GM18858 (cell line): Measurements from ENCODE around the gene FARP1.

Source experiments
- ATAC-seq: cut with Tn5 transposase; IDR thresholded peaks from one replicate; pipeline ENCODE4 v1.9.1; 2021; ENCODE audit not compliant: unreplicated experiment

The FARP1 gene, protein sequence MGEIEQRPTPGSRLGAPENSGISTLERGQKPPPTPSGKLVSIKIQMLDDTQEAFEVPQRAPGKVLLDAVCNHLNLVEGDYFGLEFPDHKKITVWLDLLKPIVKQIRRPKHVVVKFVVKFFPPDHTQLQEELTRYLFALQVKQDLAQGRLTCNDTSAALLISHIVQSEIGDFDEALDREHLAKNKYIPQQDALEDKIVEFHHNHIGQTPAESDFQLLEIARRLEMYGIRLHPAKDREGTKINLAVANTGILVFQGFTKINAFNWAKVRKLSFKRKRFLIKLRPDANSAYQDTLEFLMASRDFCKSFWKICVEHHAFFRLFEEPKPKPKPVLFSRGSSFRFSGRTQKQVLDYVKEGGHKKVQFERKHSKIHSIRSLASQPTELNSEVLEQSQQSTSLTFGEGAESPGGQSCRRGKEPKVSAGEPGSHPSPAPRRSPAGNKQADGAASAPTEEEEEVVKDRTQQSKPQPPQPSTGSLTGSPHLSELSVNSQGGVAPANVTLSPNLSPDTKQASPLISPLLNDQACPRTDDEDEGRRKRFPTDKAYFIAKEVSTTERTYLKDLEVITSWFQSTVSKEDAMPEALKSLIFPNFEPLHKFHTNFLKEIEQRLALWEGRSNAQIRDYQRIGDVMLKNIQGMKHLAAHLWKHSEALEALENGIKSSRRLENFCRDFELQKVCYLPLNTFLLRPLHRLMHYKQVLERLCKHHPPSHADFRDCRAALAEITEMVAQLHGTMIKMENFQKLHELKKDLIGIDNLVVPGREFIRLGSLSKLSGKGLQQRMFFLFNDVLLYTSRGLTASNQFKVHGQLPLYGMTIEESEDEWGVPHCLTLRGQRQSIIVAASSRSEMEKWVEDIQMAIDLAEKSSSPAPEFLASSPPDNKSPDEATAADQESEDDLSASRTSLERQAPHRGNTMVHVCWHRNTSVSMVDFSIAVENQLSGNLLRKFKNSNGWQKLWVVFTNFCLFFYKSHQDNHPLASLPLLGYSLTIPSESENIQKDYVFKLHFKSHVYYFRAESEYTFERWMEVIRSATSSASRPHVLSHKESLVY

DNA sequence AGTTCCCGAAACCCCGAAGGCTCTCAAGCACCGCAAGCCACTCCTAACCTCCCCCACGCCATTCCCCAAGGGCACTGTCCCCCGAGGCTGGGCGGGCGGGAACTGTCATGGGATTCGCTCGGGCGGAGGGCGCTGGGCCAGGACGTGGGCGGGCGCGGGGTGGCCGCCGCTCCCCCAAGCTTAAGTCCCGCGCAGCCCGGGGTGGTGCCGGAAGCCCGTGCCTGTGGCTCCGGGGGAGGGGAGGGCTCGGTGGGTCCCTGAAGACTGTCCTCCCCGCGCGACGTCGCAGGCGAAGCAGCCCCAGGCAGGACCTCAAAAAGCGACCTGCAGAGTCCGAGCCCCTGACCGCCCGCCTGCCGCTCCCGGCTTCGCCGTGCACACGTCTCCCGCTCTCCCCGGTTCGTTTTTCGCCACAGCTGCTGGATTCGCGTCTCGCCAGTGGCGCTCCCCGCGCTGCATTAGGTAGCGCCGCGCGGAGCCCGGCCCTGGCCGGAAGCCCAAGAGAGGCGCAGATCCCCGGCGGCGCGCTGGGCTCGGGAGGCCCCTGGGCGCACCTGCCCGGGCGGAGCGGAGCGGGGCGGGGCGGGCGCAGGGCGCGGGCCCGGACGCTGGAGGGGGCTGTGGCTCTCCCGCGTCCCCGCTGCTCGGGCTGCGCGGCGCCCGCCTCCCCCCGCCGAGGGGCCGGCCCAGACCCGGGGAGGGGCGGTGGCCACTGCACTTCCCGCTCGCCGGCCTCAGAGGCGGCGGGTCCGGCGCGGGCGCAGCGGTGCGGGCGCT lies at the start of gene FARP1:
TSS of gene FARP1 (plus strand) at position 715 of the 777 bp plus-strand sequence. CDS start 70,149 bp downstream, outside the sequence.
- peak; percentile 73 for ATAC-seq

- ATAC-seq = no peak
Observed at GRCh38 chr13:98094678-98095266, 48.1 kb upstream of the FARP1 start.

DNA sequence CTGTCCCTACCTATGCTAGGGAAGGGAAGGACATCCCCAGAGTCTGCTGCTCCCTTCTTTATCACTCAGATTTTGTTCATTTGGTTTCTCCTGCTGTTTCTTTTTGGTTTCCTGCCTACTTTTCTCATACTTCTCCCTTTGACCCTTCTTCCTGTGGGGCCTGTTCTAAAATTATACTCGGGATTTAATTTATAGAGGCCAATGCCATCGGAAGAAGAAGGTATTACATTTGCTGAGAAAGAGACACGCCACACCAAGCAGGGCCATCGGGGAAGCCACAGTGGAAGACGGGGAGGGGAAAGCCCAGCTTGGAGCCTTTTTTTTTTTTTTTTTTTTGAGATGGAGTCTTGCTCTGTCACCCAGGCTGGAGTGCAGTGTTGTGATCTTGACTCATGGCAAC lies 46.8 kb upstream of the FARP1 start:
- no peak for ATAC-seq

GRCh38 chr13:98097749-98098148 lies 45.1 kb upstream of the FARP1 start:
- no peak for ATAC-seq

DNA sequence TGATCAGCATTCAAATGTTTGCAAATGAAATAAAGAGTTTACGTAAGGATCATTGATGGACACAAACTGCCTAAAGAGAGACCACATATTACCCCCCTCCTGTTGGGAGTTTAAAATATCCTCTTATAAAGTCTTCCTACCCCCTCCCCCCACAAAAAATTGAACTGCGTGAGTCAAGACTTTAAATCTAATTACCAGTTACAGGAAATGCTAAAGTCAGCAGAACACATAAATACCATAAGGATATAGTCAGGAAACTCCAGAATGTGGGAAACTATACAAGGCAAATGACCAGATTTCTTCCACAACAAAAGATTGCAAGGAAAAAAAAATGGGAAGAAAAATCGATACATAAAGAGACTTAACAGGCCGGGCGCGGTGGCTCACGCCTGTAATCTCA lies 44.4 kb upstream of the FARP1 start:
- no peak for ATAC-seq

- no peak for ATAC-seq
Observed at GRCh38 chr13:98099627-98100026, 43.3 kb upstream of the FARP1 start.

DNA sequence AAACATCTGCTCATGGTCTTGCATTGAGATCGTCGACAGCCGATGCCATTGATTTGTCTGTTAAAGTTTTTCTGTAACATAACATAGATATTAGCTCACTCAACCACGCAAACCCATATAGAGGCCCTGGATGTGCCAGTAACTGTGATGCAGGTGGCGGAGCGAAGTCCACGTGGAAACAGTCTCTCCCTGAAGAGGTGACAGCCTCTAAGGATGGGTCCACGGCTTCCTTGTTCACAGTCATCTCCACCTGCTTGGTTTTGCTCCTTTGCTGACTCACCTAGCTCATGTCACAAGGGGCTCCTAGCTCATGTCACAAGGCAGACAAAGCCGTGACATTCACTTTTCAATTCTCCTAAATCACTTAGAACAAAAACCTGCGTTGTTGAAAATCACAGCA lies 42.4 kb upstream of the FARP1 start:
- ATAC-seq = no peak

GRCh38 chr13:98103531-98103930 lies 39.4 kb upstream of the FARP1 start:
- no peak for ATAC-seq

DNA sequence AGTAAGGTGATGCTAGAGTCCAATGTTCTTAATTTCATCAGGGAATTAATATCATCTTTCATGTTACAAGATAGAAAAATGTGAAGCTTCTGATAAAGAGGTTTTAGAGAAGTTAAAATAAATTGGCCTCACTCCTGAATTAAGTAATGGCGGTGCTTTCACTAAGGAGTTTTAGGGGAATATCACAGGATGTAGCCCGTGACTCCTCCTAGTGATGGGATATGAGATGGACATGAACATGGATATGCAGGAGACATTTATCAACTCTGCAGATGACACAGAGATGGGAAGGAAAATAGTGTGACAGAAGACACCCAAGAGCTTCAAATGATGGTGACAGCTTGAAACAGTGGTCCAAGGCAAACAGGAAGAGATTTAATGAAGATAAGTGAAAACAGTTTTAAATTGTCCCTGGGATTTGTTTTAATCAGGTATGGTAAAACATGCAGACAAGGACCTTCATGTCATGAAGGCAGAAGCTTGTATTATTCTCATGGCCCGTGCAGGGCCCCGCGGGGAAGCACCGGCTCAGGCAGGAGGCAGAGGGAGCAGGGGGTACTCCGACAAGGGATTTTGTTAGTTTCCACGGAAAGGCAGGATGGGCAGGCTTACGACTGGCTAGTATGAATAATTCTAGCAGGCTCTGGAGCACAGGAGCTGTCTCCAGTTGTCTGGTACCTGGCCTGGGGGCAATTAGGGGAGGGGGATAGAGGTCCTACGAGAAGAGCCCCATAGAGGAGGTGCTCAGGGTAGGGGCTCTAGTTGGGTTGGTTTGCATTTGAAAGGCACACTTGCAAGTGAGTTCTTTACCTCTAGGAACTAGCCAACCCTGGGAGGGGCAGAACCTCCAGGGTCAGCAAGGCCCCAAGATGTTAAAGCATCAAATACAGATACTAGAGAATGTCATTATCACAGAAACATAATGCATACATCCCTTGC lies 38.7 kb upstream of the FARP1 start:
- no peak for ATAC-seq

GRCh38 chr13:98105929-98106336 lies 37.0 kb upstream of the FARP1 start:
- no peak for ATAC-seq

DNA sequence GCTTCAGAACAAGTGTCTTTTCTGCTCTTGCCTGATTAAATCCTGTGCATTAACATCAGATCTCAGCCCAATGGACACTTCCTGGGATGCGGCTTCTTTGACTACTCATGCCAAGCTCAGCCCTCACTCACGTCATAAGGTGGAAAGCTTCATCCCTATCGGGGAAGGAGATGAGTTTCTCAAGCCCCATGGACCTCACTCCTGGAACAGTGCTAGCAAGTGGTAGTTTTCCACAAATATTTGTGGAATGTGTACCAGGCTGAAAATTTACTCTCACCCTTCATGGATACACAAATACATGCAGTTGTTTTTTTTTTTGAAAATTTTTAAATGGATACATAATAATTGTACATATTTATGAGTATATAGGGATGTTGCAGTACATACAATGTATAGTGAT lies 34.6 kb upstream of the FARP1 start:
- no peak for ATAC-seq

DNA sequence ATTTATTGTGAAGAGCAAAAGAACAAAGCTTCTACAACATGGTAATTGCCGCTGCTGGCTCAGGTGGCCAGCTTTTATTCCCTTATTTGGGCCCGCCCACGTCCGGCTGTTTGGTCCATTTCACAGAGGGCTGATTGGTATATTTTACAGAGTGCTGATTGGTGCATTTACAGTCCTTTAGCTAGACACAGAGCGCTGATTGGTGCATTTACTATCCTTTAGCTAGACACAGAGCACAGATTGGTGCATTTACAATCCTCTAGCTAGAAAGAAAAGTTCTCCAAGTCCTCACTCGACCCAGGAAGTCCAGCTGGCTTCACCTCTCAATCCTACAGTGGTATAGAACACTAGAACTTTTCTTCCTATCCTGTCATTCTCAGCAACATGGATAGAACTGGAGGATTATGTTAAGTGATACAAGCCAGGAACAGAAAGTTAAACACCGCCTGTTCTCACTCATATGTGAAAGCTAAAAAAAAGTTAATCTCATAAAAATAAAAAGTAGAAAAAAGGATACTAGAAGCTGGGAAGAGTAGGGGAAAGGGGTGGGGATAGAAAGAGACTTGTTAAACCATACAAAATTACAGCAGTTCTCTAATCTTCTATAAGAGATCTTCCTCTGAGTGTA lies 33.6 kb upstream of the FARP1 start:
- ATAC-seq = no peak

DNA sequence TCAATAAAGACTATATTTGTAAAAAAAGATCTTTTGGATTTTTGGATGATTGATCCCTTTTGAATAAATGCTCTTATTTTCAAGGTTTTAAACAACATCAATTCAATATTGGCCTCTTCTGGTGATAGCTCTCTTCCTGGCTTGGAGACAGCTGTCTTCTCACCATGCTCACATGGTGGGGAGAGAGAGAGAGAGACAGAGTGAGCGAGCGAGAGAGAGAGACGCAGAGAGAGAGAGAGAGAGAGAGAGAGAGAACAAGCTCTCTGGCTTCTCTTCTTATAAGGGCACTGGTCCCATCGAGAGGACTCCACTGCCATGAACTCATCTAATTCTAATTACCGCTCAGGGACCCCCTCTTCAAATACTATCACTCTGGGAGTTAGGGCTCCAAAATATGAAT lies 32.1 kb upstream of the FARP1 start:
- no peak for ATAC-seq

- no peak for ATAC-seq
Observed at GRCh38 chr13:98111168-98112098, 31.5 kb upstream of the FARP1 start.

DNA sequence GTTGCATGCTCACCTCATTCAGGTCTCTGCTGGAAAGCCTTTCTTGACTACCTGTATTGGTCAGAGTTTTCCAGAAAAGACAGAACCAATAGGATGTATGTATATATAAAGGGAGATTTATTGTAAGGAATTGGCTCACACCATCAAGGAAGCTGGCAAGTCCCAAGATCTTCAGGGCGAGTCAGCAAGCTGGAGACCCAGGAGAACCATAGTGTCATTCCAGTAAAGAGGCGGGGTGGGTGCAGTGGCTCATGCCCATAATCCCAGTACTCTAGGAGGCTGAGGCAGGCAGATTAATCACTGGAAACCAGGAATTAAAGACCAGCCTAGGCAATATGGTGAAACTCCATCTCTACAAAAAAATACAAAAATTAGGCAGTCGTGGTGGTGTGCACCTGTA lies 30.4 kb upstream of the FARP1 start:
- ATAC-seq = no peak

DNA sequence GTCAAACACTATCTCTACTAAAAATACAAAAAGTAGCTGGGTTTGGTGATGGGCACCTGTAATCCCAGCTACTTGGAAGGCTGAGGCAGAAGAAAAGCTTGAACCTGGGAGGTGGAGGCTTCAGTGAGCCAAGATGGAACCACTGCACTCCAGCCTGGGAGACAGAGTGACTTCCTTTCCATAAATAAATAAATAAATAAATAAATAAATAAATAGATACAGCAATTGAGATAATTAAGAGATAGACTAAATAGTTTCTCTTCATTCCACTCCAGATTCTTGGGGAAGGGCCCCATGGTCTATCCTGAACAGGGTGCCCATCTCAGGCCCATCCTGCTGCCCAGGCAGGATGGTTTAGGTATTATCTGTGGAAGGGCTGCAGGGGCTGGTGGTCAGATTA lies 24.0 kb upstream of the FARP1 start:
- no peak for ATAC-seq

GRCh38 chr13:98123176-98123575 lies 19.7 kb upstream of the FARP1 start:
- ATAC-seq = no peak
